Esophagus muscularis mucosa (tissue), 4 donors: ENCODE data around the gene TSC2. TPM values are rescaled to one million over a fixed set of nuclear protein-coding genes. Genes with fewer than 3 reads are reported as not detected.
"Not testable (repeated sequence)": the region's sequence is repeated elsewhere in the genome, so short reads cannot be mapped to it uniquely, and the experiment has no call there.

Experiments
- DNase-seq: peaks from one replicate; pipeline ENCODE4 v3.0.0-alpha.2; 2017; ENCODE audit errors: extremely low spot score
- H3K27ac ChIP-seq, 4 donors: fragments of 200-600 bp; sonication (generic); replicated peaks in 1 of 4; 1 replicate in 3 of 4; 2 replicates in 1 of 4; pipeline ENCODE4 v1.5.1; 2016 to 2019; ENCODE audit warnings: mild to moderate bottlenecking in 1 of 4
- H3K27me3 ChIP-seq, 4 donors: fragments of 200-600 bp; sonication (generic); one replicate each; pipeline versions ENCODE4 v1.5.1 to v1.6.0; 2016 to 2019
- H3K36me3 ChIP-seq, 4 donors: fragments of 200-600 bp; sonication (generic); one replicate each; pipeline ENCODE4 v1.5.1; 2016 to 2019
- H3K4me1 ChIP-seq, 4 donors: fragments of 200-600 bp; sonication (generic); one replicate each; pipeline ENCODE4 v1.5.1; 2016 to 2019
- H3K4me3 ChIP-seq, 4 donors: fragments of 200-600 bp; sonication (generic); 1 replicate in 2 of 4; 2 replicates in 2 of 4; pipeline ENCODE4 v1.5.1; 2016 to 2019; ENCODE audit warnings: mild to moderate bottlenecking in 4 of 4, moderate library complexity in 1 of 4
- H3K9me3 ChIP-seq, 4 donors: fragments of 200-600 bp; sonication (generic); 1 replicate in 3 of 4; 2 replicates in 1 of 4; pipeline ENCODE4 v1.5.1; 2016 to 2019
- EP300 ChIP-seq: sonication (generic); formaldehyde crosslinking; IDR thresholded peaks from one replicate; pipeline ENCODE4 v1.6.1; 2017; ENCODE audit warnings: antibody characterized with exemption
- POLR2A ChIP-seq: fragments of 450-650 bp; IDR thresholded peaks from one replicate; pipeline ENCODE4 v1.6.1; 2017; ENCODE audit warnings: antibody characterized with exemption, moderate library complexity, mild to moderate bottlenecking, low read depth
- POLR2AphosphoS5 ChIP-seq, 2 donors: sonication (generic); formaldehyde crosslinking; IDR thresholded peaks; one replicate each; pipeline ENCODE4 v1.6.1; 2017; ENCODE audit warnings: antibody characterized with exemption in 2 of 2
- WGBS: methylation state at CpG from one replicate; pipeline ENCODE4 v1.1.5; 2018; 5-methylcytosine and 5-hydroxymethylcytosine counted together
- intact Hi-C: fragments of 100-400 bp; cut with DNase I; formaldehyde crosslinking; loops from one replicate; pipeline ENCODE4 v1.15.1; 2023
- total RNA-seq, 4 donors: library from RNA; depleted of rRNA; stranded (reverse); fragments of >200 nt; gene quantifications; one replicate each; pipeline versions ENCODE4 v1.1.0 to v1.2.1, GENCODE V29; 2016
- TF ChIP-seq, protein P1 (sequence below), 3 experiments: fragments of 200-600 bp in 2 of 3; fragments of 450-650 bp in 1 of 3; sonication (generic) in 2 of 3; IDR thresholded peaks; one replicate each; pipeline ENCODE4 v1.5.1; 2017 to 2019; ENCODE audit warnings: antibody characterized with exemption in 3 of 3, mild to moderate bottlenecking in 2 of 3, moderate library complexity in 1 of 3

The TSC2 gene
- total RNA-seq, 4 donors from 2014 or later, result 41.3 to 71.7 (median 52.0) TPM

DNA sequence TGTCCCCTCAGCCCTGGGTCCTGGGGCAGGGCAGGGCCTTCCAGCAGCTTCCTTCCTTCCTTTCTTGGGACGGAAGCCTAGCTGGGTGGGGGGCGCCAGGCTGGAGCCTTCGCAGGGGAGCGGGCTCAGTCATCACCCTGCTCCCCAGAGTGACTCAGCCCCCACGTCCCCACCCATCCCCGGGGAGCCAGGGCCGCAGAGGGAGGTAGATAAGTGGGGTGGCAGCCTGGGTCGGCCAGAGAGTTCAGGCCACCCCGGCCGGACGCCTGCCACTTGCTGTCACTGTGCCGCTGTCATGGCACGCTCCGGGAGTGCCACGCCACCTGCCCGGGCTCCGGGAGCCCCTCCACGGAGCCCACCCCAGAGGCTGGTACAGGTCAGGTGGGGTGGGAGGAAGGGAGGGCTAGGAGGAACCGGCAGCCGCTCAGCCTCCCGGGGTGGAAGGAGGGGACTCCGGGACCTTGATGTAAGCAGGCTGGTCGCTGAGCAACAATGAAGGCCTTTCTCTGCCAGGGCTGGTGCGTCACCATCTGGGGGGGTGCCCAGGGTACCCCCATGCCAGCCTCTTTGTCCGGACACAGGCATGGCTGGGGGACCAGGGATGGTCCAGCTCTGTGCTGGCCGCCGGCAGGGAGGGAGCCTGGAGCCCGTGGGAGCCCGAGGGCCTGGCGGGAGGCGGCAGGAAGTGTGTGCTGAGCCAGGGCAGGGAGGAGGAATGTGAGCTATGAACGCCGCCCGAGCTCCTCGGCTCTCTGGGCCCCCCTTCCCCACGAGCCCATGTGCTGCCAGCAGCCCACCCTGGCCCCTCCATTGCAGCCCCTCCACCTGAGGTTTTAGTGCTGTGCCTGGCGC lies 14.5 kb upstream of the TSC2 start:
- Histone ChIP-seq H3K27me3 (no peaks in the 10 kb centered on the region), H3K4me3 (peak overlapping the region; percentile 40 to 54 (median 46)), H3K9me3 (no peaks in the 10 kb centered on the region), H3K4me1 (peaks cover 54 to 88% (median 84%) of the 10 kb centered on the region in 4 donors), H3K36me3 (peaks cover 0 to 70% (median 33%) of the 10 kb centered on the region in 4 donors), H3K27ac (peak overlapping the region; percentile 83 to 92 (median 86))
- intact Hi-C loops, result no loop called here
- TF ChIP-seq, protein P1, sequence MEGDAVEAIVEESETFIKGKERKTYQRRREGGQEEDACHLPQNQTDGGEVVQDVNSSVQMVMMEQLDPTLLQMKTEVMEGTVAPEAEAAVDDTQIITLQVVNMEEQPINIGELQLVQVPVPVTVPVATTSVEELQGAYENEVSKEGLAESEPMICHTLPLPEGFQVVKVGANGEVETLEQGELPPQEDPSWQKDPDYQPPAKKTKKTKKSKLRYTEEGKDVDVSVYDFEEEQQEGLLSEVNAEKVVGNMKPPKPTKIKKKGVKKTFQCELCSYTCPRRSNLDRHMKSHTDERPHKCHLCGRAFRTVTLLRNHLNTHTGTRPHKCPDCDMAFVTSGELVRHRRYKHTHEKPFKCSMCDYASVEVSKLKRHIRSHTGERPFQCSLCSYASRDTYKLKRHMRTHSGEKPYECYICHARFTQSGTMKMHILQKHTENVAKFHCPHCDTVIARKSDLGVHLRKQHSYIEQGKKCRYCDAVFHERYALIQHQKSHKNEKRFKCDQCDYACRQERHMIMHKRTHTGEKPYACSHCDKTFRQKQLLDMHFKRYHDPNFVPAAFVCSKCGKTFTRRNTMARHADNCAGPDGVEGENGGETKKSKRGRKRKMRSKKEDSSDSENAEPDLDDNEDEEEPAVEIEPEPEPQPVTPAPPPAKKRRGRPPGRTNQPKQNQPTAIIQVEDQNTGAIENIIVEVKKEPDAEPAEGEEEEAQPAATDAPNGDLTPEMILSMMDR (IDR thresholded peaks at IDR 0.05), result no peak
- TF ChIP-seq POLR2AphosphoS5 (IDR thresholded peaks at IDR 0.05), result peak; percentile 50 to 69
- 0% methylated on average over 11 of the region's 37 CpGs for WGBS
- no peak for DNase-seq

DNA sequence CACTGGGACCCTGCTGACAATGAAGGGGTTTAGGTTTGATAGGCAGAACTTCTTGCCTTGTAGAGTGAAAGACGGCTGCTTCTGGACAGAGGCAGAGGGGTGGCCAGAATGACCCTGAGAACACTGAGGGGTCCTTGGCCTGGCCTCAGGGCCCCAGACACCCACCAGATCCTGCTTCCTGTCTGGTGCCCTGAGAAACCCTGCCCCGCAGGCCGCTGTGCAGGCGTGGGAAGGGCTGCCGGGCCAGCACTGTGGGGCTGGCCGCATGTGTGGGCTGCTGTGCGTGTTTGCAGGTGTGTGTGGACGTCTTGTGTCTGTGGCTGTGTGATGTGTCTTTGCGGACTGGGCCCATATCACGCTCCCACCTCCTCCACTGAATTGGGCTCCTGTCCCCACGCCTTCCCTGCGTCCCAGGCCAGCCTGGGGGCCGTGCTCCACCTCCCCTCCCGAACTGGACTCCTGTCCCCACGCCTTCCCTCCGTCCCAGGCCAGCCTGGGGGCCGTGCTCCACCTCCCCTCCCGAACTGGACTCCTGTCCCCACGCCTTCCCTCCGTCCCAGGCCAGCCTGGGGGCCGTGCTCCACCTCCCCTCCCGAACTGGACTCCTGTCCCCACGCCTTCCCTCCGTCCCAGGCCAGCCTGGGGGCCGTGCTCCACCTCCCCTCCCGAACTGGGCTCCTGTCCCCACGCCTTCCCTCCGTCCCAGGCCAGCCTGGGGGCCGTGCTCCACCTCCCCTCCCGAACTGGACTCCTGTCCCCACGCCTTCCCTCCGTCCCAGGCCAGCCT lies 13.7 kb upstream of the TSC2 start:
- Histone ChIP-seq H3K36me3 (peaks cover 0 to 78% (median 32%) of the 10 kb centered on the region in 4 donors), H3K27ac (peak overlapping the region; percentile 83 to 92 (median 86)), H3K4me1 (peaks cover 60 to 88% (median 84%) of the 10 kb centered on the region in 4 donors), H3K4me3 (peak overlapping the region; percentile 40 to 54 (median 46))
- WGBS, result 27% methylated on average over 5 of the region's 32 CpGs
- DNase-seq, intact Hi-C loops, H3K27me3 ChIP-seq, H3K9me3 ChIP-seq: not testable (repeated sequence)

DNA sequence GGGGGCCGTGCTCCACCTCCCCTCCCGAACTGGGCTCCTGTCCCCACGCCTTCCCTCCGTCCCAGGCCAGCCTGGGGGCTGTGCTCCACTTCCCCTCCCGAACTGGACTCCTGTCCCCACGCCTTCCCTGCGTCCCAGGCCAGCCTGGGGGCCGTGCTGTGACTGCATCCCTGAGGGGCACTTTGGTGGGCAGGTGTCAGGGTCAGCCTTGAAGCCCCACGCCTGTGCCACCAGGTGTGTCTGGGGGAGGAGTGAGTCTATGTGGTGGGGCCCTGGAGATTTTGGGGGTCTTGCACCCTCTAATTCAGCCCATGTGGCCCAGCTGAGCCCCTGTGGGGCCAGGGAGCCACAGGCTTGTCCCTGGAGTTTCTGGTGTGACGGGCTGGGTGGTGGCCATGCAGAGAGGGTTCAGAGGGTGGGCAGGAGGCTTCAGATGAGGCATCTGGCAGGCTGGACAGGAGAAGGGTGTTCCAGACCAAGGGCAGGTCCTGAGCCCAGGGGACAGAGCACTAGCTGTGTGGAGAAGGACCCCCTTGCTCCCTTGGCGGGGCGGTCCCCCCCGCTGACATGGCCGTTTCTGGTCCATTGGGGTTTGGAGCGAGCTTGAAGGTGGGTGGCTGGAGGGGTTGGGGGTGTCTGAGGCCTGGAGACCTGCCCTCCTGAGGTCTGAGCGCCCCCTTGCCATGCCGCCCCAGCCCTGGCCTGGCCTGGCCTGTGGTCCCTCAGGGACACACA lies 12.9 kb upstream of the TSC2 start:
- H3K27ac ChIP-seq, result peak overlapping the region; percentile 83 to 92 (median 86)
- DNase-seq, result no peak
- intact Hi-C loops, result no loop called here
- H3K4me1 ChIP-seq, result peaks cover 65 to 88% (median 84%) of the 10 kb centered on the region in 4 donors
- peak overlapping the region; percentile 31 to 51 (median 38) for H3K4me3 ChIP-seq
- no peaks in the 10 kb centered on the region for H3K9me3 ChIP-seq
- TF ChIP-seq EP300 (no peak), POLR2A (no peak), POLR2AphosphoS5 (IDR thresholded peaks at IDR 0.05) (no peak)
- TF ChIP-seq, protein P1 (IDR thresholded peaks at IDR 0.05), result no peak
- 76% methylated on average over 11 of the region's 17 CpGs for WGBS
- no peaks in the 10 kb centered on the region for H3K27me3 ChIP-seq
- H3K36me3 ChIP-seq, result peaks cover 0 to 80% (median 26%) of the 10 kb centered on the region in 4 donors

DNA sequence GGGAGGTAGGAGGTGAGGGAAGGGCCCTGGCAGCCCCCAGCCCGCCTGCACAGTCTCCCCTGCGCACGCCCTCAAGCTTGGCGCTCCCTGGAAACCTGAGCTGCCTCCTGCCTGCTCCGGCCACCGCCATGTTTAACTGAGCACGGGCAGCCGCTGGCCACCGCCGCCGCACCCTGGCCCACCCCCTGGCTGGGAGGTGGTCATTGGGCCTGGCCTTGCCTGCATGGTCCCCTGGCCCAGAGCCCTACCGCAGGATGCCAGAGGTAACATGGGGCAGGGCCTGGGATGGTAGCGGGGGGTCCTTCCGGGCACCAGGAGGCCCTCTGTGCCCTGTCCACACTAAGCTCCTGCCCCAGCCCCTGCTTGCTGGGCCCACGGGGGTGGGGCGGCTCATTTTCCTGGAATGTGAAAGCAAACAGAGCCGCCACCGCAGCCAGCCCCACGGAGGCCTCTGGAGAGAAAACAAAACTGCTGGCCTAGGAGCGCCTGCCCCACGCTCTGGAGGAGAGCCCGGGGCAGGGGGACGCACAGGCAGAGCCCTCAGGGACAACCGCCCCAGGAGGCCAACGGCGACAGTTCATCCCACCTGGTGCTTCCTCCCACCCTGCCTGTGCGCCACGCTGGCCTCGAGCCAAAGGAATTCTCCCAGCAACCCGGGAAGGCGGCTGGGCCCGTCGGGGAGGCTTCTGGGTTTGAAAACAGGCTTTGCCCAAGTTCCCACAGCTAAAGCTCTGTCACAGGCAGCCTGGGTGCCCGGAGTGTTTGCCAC lies 12.2 kb upstream of the TSC2 start:
- Histone ChIP-seq H3K4me1 (peaks cover 72 to 88% (median 86%) of the 10 kb centered on the region in 4 donors), H3K36me3 (peaks cover 0 to 72% (median 20%) of the 10 kb centered on the region in 4 donors), H3K9me3 (no peaks in the 10 kb centered on the region), H3K27ac (peak overlapping the region; percentile 83 to 92 (median 86)), H3K27me3 (no peaks in the 10 kb centered on the region), H3K4me3 (peak overlapping the region; percentile 31 to 51 (median 38))
- DNase-seq, result no peak
- TF ChIP-seq, protein P1 (IDR thresholded peaks at IDR 0.05), result no peak
- TF ChIP-seq EP300 (no peak), POLR2A (no peak), POLR2AphosphoS5 (IDR thresholded peaks at IDR 0.05) (no peak)
- intact Hi-C loops, result no loop called here
- no CpG with 5 or more reads among the region's 34 CpGs for WGBS
